ENCODE measurements around the gene NLGN4Y. TPM values are rescaled to one million over a fixed set of nuclear protein-coding genes. Genes with fewer than 3 reads are reported as not detected.

Gene NLGN4Y
- total RNA-seq, 2 donors from 2014 or later, result 36.7 TPM; not detected in 1

DNA sequence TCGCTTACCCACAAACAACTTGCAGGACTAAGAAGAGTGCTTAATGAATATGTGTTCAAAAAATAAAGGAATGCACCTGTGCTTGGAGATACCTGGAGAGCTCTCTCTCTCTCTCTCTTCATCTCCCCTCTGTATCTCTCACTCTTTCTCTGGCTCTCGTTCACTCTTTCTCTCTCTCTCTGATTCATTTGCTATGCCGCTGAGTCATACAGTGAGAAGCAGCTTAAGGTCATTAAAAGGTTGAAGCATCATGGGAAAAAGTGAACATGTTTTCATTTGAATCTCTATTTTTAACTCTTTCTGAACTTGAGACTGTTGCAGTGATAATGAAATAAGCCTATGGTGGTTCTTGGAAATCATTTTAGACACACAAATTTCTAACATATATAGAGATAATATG lies 277.8 kb downstream of the NLGN4Y start:
- no peak overlapping the region for H3K27ac Mint-ChIP-seq
- H3K36me3 Mint-ChIP-seq (ENCODE audit: low read depth), result no peaks in the 10 kb centered on the region
- no peaks in the 10 kb centered on the region for H3K36me3 ChIP-seq (ENCODE audit: control insufficient read depth, insufficient read depth, low read length)
- H3K4me1 ChIP-seq (ENCODE audit: control insufficient read depth, insufficient read depth, low read length), result no peaks in the 10 kb centered on the region
- DNase-seq, result no peak
- H3K27me3 ChIP-seq (ENCODE audit: control insufficient read depth, insufficient read depth, low read length, poor library complexity, severe bottlenecking), result no peaks in the 10 kb centered on the region
- no peak overlapping the region for H3K4me3 Mint-ChIP-seq
- no peak for TF ChIP-seq CTCF (conservative IDR thresholded peaks at IDR 0.05)
- no peak overlapping the region for H3K4me3 ChIP-seq (ENCODE audit: low read length)
- H3K27ac ChIP-seq (ENCODE audit: low read depth, low read length), result no peak overlapping the region
- H3K9me3 ChIP-seq (ENCODE audit: control insufficient read depth, low read length), result no peaks in the 10 kb centered on the region
- H3K9ac ChIP-seq (ENCODE audit: extremely low read depth, low read length, poor library complexity, severe bottlenecking), result no peak overlapping the region
- H3K9me3 Mint-ChIP-seq, result no peaks in the 10 kb centered on the region
- no peaks in the 10 kb centered on the region for H3K4me1 Mint-ChIP-seq
- H3K27me3 Mint-ChIP-seq (ENCODE audit: insufficient read depth), result no peaks in the 10 kb centered on the region
- WGBS, 2 experiments (ENCODE audit: insufficient coverage in 1 of 2, insufficient read length in 1 of 2), result 94% methylated on average over 2 of the region's 3 CpGs; no CpG with 5 or more reads in 1 of the 2 experiments

DNA sequence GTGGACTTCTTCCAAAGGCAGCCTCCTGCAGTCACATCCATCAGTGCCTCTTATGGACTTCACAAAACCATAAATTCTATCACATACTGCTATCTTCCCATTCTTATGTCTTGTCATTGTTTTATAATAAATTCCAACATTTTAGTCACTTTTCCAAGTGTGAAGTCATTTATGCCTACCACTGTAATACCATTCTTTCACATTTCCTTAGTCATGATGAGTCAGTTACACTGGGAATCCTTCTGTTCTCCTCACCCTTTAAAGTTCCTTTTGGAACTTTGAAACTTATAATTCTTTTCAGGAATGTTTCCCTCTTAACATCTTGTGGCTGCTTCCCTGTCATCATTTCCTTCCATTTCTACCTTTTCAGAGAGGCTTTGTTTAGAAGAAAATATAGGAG lies 279.7 kb downstream of the NLGN4Y start:
- Histone ChIP-seq H3K36me3 (ENCODE audit: control insufficient read depth, insufficient read depth, low read length) (no peaks in the 10 kb centered on the region), H3K4me1 (ENCODE audit: control insufficient read depth, insufficient read depth, low read length) (no peaks in the 10 kb centered on the region), H3K4me3 (ENCODE audit: low read length) (no peak overlapping the region), H3K27ac (ENCODE audit: low read depth, low read length) (no peak overlapping the region), H3K27me3 (ENCODE audit: control insufficient read depth, insufficient read depth, low read length, poor library complexity, severe bottlenecking) (no peaks in the 10 kb centered on the region), H3K9ac (ENCODE audit: extremely low read depth, low read length, poor library complexity, severe bottlenecking) (no peak overlapping the region), H3K9me3 (ENCODE audit: control insufficient read depth, low read length) (no peaks in the 10 kb centered on the region)
- Mint-ChIP-seq H3K36me3 (ENCODE audit: low read depth) (no peaks in the 10 kb centered on the region), H3K27ac (no peak overlapping the region), H3K9me3 (no peaks in the 10 kb centered on the region), H3K4me3 (no peak overlapping the region), H3K27me3 (ENCODE audit: insufficient read depth) (no peaks in the 10 kb centered on the region), H3K4me1 (no peaks in the 10 kb centered on the region)
- TF ChIP-seq CTCF (conservative IDR thresholded peaks at IDR 0.05), result no peak
- no peak for DNase-seq

- H3K9me3 Mint-ChIP-seq, result no peaks in the 10 kb centered on the region
- DNase-seq, result no peak
- no peaks in the 10 kb centered on the region for H3K27me3 Mint-ChIP-seq (ENCODE audit: insufficient read depth)
- no peaks in the 10 kb centered on the region for H3K4me1 ChIP-seq (ENCODE audit: control insufficient read depth, insufficient read depth, low read length)
- no peak overlapping the region for H3K27ac Mint-ChIP-seq
- H3K36me3 ChIP-seq (ENCODE audit: control insufficient read depth, insufficient read depth, low read length), result no peaks in the 10 kb centered on the region
- no peak for TF ChIP-seq CTCF (conservative IDR thresholded peaks at IDR 0.05)
- H3K9me3 ChIP-seq (ENCODE audit: control insufficient read depth, low read length), result no peaks in the 10 kb centered on the region
- H3K4me3 ChIP-seq (ENCODE audit: low read length), result no peak overlapping the region
- no peaks in the 10 kb centered on the region for H3K36me3 Mint-ChIP-seq (ENCODE audit: low read depth)
- no peaks in the 10 kb centered on the region for H3K27me3 ChIP-seq (ENCODE audit: control insufficient read depth, insufficient read depth, low read length, poor library complexity, severe bottlenecking)
- H3K4me1 Mint-ChIP-seq, result no peaks in the 10 kb centered on the region
- H3K4me3 Mint-ChIP-seq, result no peak overlapping the region
- H3K27ac ChIP-seq (ENCODE audit: low read depth, low read length), result no peak overlapping the region
- H3K9ac ChIP-seq (ENCODE audit: extremely low read depth, low read length, poor library complexity, severe bottlenecking), result no peak overlapping the region
Observed at GRCh38 chrY:14818452-14818851, 294.1 kb downstream of the NLGN4Y start.

Data from endodermal cell (in vitro differentiated cells).